ENCODE measurements around the gene RBM47.

Gene RBM47

DNA sequence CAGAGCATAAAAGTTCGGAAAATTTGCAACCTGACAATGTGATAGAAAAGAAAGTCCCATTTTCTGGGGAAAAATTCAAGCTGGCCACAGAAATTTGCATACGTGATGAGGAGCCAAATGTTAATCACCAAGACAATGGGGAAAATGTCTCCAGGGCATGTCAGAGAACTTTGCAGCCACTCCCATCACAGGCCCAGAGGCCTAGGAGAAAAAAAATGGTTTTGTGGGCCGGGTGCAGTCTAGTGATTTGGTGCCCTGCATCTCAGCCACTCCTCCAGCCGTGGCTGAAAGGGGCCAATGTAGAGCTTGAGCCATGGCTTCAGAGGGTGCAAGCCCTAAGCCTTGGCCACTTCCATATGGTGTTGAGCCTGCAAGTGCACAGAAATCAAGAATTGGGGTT lies 223.3 kb downstream of the RBM47 start:
- DNase-seq (ENCODE audit: insufficient read length, low spot score) (no peak), FAIRE-seq (no peak)
- TF ChIP-seq POLR2AphosphoS5 (IDR thresholded peaks at IDR 0.05; ENCODE audit: low read depth, low read length) (no peak), POU2F2 (IDR thresholded peaks at IDR 0.05; ENCODE audit: low read depth, low read length) (no peak), SPI1 (IDR thresholded peaks at IDR 0.05; ENCODE audit: low read depth, low read length) (no peak), TAF1 (IDR thresholded peaks at IDR 0.05; ENCODE audit: low read depth, low read length) (no peak), POLR2A (IDR thresholded peaks at IDR 0.05; ENCODE audit: low read depth, low read length) (no peak), PAX5 (IDR thresholded peaks at IDR 0.05; ENCODE audit: insufficient read depth, low read length, severe bottlenecking) (no peak)

DNA sequence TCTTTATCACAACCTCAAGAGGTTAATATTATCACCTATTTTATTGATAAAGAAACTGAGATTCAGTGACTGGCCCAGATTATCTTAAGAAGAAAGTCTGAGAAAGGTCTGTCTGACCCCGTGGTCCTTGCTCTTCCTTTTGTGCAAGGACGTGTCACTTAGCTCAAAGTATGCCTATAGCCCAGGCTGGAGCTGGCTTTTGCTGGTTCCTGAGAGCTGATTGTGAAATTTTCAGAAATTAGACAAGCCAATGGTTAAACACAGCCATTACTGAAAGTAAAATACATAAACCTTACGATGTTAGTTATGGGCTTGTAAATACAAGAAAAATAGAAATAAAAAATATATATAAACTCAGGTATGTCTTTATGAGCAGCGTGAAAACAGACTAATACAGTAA lies 224.5 kb downstream of the RBM47 start:
- TF ChIP-seq PAX5 (IDR thresholded peaks at IDR 0.05; ENCODE audit: insufficient read depth, low read length, severe bottlenecking) (no peak), TAF1 (IDR thresholded peaks at IDR 0.05; ENCODE audit: low read depth, low read length) (no peak), POLR2AphosphoS5 (IDR thresholded peaks at IDR 0.05; ENCODE audit: low read depth, low read length) (no peak), POU2F2 (IDR thresholded peaks at IDR 0.05; ENCODE audit: low read depth, low read length) (no peak), POLR2A (IDR thresholded peaks at IDR 0.05; ENCODE audit: low read depth, low read length) (no peak), SPI1 (IDR thresholded peaks at IDR 0.05; ENCODE audit: low read depth, low read length) (no peak)
- no peak for FAIRE-seq
- no peak for DNase-seq (ENCODE audit: insufficient read length, low spot score)

DNA sequence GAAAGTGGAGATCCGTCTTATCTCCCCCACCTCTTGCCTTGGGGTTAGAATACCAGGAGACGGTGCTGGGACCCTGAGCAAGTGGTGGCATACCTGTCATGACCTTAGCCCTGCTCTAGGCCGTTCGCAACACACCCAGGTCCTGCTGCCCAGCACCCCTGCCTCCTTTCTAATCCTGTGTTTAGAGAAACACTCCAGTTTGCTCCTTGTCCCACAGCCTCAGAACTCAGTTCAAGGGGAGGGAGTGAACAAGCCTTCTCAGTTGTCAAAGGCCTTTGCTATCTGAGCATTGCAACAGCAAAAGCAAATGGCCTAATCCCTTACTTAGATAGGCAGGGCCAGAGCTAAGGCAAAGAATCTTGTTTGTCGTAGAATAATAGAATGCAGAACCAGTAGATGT lies 226.6 kb downstream of the RBM47 start:
- TF ChIP-seq POLR2A (IDR thresholded peaks at IDR 0.05; ENCODE audit: low read depth, low read length) = no peak
- no peak for TF ChIP-seq POLR2AphosphoS5 (IDR thresholded peaks at IDR 0.05; ENCODE audit: low read depth, low read length)
- TF ChIP-seq TAF1 (IDR thresholded peaks at IDR 0.05; ENCODE audit: low read depth, low read length) = no peak
- no peak for TF ChIP-seq POU2F2 (IDR thresholded peaks at IDR 0.05; ENCODE audit: low read depth, low read length)
- no peak for TF ChIP-seq PAX5 (IDR thresholded peaks at IDR 0.05; ENCODE audit: insufficient read depth, low read length, severe bottlenecking)
- no peak for TF ChIP-seq SPI1 (IDR thresholded peaks at IDR 0.05; ENCODE audit: low read depth, low read length)
- DNase-seq (ENCODE audit: insufficient read length, low spot score) = no peak
- no peak for FAIRE-seq

DNA sequence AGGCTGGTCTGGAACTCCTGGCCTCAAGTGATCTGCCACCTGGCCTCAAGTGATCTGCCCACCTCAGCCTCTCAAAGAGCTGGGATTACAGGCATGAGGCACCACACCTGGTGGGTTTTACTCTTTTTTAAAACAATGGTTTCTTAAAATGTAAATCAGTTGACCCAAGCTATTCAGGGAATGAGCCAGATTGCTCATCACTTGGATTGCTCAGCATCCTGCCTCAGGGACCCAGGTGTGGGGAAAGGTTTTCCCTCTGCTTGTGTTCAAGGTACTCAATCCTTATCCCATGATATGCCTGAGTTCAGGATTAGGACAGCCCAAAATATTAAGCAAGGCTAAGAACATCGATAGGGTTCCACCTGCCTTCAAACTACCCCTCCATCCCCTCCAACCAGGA lies 227.1 kb downstream of the RBM47 start:
- no peak for TF ChIP-seq TAF1 (IDR thresholded peaks at IDR 0.05; ENCODE audit: low read depth, low read length)
- TF ChIP-seq POU2F2 (IDR thresholded peaks at IDR 0.05; ENCODE audit: low read depth, low read length) = no peak
- no peak for TF ChIP-seq POLR2AphosphoS5 (IDR thresholded peaks at IDR 0.05; ENCODE audit: low read depth, low read length)
- no peak for TF ChIP-seq PAX5 (IDR thresholded peaks at IDR 0.05; ENCODE audit: insufficient read depth, low read length, severe bottlenecking)
- no peak for TF ChIP-seq SPI1 (IDR thresholded peaks at IDR 0.05; ENCODE audit: low read depth, low read length)
- TF ChIP-seq POLR2A (IDR thresholded peaks at IDR 0.05; ENCODE audit: low read depth, low read length) = no peak
- FAIRE-seq (no peak), DNase-seq (ENCODE audit: insufficient read length, low spot score) (no peak)

DNA sequence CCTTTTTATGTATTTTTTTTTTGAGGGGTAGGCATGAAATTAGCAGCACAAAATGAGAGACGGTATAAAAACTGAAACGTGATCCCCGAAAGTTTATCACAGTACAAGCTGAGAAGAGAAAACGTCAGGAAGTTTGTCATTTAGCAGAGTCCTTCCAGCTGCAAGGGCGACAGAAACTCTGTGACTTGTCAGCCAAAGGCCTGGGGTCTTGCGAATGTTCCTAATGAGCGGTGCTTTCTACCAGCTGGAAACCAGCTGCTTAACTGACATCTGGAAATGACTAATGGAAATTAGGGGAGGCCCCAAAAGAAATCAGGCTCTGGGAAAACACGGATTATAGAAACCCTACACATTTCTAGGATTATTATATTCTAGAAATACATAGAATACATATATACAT lies 228.0 kb downstream of the RBM47 start:
- DNase-seq (ENCODE audit: insufficient read length, low spot score) (no peak), FAIRE-seq (no peak)
- TF ChIP-seq POU2F2 (IDR thresholded peaks at IDR 0.05; ENCODE audit: low read depth, low read length) (no peak), SPI1 (IDR thresholded peaks at IDR 0.05; ENCODE audit: low read depth, low read length) (no peak), POLR2A (IDR thresholded peaks at IDR 0.05; ENCODE audit: low read depth, low read length) (no peak), TAF1 (IDR thresholded peaks at IDR 0.05; ENCODE audit: low read depth, low read length) (no peak), POLR2AphosphoS5 (IDR thresholded peaks at IDR 0.05; ENCODE audit: low read depth, low read length) (no peak), PAX5 (IDR thresholded peaks at IDR 0.05; ENCODE audit: insufficient read depth, low read length, severe bottlenecking) (no peak)

DNA sequence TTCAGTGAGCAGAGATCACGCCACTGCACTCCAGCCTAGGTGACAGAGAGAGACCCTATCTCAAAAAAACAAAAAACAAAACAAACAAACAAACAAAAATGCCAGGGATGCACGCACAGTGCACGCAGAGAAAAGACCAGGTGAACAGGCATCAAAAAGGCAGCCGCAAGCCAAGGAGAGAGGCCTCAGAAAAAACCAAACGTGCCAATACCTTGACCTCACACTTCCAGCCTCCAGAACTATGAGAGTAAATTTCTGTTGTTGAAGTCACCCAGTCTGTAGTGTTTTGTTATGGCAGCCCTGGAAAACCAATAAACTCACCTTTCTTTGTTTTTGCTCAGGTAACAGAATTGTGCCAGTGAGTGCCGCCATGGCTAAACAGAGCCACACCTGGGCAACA lies 228.6 kb downstream of the RBM47 start:
- FAIRE-seq = no peak
- DNase-seq (ENCODE audit: insufficient read length, low spot score) = no peak

DNA sequence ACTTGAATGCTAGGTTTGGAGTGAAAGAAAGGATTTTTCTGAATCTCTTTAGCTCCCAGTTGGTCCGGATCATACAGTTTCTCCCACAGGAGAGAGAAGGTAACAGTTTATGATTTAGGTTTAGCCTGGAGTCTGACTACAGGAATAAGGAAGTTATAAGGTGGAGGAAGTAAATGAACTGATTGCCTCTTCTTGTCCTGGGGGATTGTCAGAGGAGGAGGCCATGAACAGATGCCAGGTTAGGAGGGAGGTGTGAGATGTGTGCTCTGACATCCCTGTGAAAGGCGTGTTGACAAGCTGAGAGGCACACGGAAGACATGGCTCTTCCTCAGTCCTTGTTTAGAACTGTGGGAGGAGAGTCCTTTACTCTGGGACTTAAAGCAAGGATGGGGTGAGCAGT lies 230.1 kb downstream of the RBM47 start:
- TF ChIP-seq TAF1 (IDR thresholded peaks at IDR 0.05; ENCODE audit: low read depth, low read length) = no peak
- no peak for TF ChIP-seq POU2F2 (IDR thresholded peaks at IDR 0.05; ENCODE audit: low read depth, low read length)
- no peak for TF ChIP-seq SPI1 (IDR thresholded peaks at IDR 0.05; ENCODE audit: low read depth, low read length)
- no peak for TF ChIP-seq POLR2A (IDR thresholded peaks at IDR 0.05; ENCODE audit: low read depth, low read length)
- TF ChIP-seq PAX5 (IDR thresholded peaks at IDR 0.05; ENCODE audit: insufficient read depth, low read length, severe bottlenecking) = no peak
- no peak for FAIRE-seq
- DNase-seq (ENCODE audit: insufficient read length, low spot score) = no peak

More for the DNA sequence above, 228.6 kb downstream of the RBM47 start:
- TF ChIP-seq TAF1 (IDR thresholded peaks at IDR 0.05; ENCODE audit: low read depth, low read length) = no peak
- TF ChIP-seq POU2F2 (IDR thresholded peaks at IDR 0.05; ENCODE audit: low read depth, low read length) = no peak
- no peak for TF ChIP-seq POLR2AphosphoS5 (IDR thresholded peaks at IDR 0.05; ENCODE audit: low read depth, low read length)
- no peak for TF ChIP-seq SPI1 (IDR thresholded peaks at IDR 0.05; ENCODE audit: low read depth, low read length)
- no peak for TF ChIP-seq POLR2A (IDR thresholded peaks at IDR 0.05; ENCODE audit: low read depth, low read length)
- no peak for TF ChIP-seq PAX5 (IDR thresholded peaks at IDR 0.05; ENCODE audit: insufficient read depth, low read length, severe bottlenecking)

DNA sequence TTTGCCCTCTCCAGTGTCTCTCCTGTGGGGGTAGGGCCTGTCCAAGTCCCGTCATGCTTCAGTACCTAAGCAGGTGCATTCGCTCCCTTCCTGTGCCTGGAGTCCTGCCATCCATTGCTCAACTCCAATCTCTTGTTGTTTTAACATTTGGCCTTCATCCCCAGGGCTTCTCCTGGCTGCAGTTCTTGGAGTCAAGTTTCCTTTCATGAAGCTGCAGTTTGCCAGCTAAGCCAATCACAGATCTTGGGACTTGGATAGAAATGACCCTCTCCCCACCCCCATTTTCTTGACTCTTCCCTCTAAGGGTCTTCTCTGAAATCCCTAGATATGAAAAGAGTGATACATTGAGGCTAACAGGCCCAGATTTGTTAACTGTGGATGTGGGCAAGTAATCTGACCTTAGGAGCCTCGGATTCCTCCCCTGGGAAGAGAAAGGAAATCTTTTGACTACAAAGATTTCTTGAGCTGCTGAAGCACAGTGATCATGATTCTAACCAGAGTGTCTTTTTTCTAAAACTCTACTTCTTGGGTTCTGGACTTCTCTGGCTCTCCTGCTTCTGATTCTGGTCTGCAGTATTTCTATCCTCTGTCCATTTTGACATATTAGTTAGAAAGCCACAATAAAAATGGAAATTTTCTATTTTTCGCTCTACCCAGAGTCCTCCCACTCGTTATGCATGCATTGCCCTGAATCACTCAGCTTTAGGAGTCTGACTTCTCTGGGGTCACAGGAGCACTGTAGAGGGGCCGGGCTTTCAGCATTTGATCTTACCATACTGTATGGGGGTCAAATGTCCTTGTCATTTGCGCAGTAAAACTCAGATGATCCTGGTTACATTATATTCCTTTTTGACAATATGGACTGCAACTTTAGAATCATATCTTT lies 233.5 kb downstream of the RBM47 start:
- DNase-seq (ENCODE audit: insufficient read length, low spot score) = no peak
- no peak for TF ChIP-seq TAF1 (IDR thresholded peaks at IDR 0.05; ENCODE audit: low read depth, low read length)
- TF ChIP-seq SPI1 (IDR thresholded peaks at IDR 0.05; ENCODE audit: low read depth, low read length) = no peak
- no peak for TF ChIP-seq POU2F2 (IDR thresholded peaks at IDR 0.05; ENCODE audit: low read depth, low read length)
- TF ChIP-seq POLR2A (IDR thresholded peaks at IDR 0.05; ENCODE audit: low read depth, low read length) = no peak
- TF ChIP-seq POLR2AphosphoS5 (IDR thresholded peaks at IDR 0.05; ENCODE audit: low read depth, low read length) = no peak
- TF ChIP-seq PAX5 (IDR thresholded peaks at IDR 0.05; ENCODE audit: insufficient read depth, low read length, severe bottlenecking) = no peak
- FAIRE-seq = no peak

DNA sequence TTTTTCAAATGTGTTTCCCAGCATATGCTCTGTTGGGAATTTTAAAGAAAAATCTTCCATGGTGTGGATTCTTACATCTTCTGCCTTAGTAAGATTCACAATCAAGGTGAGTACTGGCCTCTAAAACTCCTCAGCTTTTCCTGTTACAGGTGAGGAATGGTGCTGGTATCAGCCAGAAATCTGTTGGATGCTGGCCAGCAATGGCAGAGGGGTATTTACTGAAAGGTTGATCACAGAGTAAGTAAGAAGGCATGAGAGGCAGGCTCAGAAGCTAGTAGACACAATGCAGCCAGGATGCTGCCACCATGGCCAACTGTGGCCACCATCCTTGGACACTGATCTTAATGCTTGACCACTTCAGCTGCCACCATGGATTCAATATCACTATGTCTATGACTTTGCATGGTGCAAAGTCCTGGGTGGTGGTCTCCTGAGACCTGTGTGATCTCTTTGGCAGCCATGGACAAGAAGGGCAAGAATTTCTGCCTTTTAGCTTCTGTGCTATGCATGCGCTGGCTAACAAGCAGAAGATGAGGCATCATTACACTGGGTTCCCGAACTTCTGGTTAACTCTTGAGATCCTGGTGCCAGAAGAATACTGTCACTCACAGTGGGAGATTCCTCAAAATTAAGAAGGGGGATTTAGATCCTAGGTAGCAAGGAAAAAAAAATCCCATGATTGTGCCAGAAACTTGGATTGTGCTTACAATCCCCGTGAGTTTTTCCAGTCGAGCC lies 234.3 kb downstream of the RBM47 start:
- no peak for TF ChIP-seq POLR2AphosphoS5 (IDR thresholded peaks at IDR 0.05; ENCODE audit: low read depth, low read length)
- TF ChIP-seq SPI1 (IDR thresholded peaks at IDR 0.05; ENCODE audit: low read depth, low read length) = no peak
- no peak for TF ChIP-seq TAF1 (IDR thresholded peaks at IDR 0.05; ENCODE audit: low read depth, low read length)
- TF ChIP-seq PAX5 (IDR thresholded peaks at IDR 0.05; ENCODE audit: insufficient read depth, low read length, severe bottlenecking) = no peak
- no peak for TF ChIP-seq POLR2A (IDR thresholded peaks at IDR 0.05; ENCODE audit: low read depth, low read length)
- TF ChIP-seq POU2F2 (IDR thresholded peaks at IDR 0.05; ENCODE audit: low read depth, low read length) = no peak
- FAIRE-seq = no peak
- DNase-seq (ENCODE audit: insufficient read length, low spot score) = no peak
